ENCODE measurements around the gene DDAH2. TPM values are rescaled to one million over a fixed set of nuclear protein-coding genes. Genes with fewer than 3 reads are reported as not detected.

Gene DDAH2
- total and polyA plus RNA-seq, 2 experiments from 2014 or later, result 76.6 to 77.7 TPM

DNA sequence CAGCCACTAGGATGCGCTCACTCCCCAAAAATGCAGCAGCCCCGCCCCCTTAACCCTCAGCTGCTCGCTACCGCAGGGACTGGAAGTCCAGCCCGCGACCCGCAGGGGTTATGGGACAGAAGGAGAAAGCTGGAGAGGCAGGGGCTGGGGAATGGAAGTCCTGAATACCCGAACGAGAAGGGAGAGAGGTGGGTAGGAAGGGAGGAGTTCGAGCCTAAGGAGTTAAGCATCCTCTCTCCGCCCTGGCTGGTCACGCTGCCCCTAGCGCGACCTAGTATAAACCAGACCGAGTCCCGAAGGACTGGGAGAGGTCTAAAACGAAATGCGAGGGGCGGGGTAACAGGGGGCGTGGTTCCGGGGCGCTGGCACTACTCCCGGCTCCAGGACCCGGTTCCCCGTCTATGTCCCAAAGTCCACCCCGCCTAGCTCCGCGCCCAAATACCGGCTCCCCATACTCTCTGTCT lies 448 bp upstream of the DDAH2 start:
- TF ChIP-seq EZH2 (IDR thresholded peaks at IDR 0.05; ENCODE audit: insufficient read depth, poor library complexity, severe bottlenecking) (no peak), EZH2phosphoT487 (IDR thresholded peaks at IDR 0.05; ENCODE audit: insufficient read depth, low read depth) (no peak)
- Histone ChIP-seq H4K20me1 (ENCODE audit: insufficient read depth) (no peaks in the 10 kb centered on the region), H3K27me3 (replicated peaks; ENCODE audit: insufficient read depth) (no peaks in the 10 kb centered on the region), H3K4me3 (peak overlapping the region; percentile 75), H3K9ac (peak overlapping the region; percentile 81), H3K9me2 (ENCODE audit: insufficient read depth) (no peaks in the 10 kb centered on the region), H3K36me3 (ENCODE audit: low read depth) (peaks cover 44% of the 10 kb centered on the region), H3K4me2 (ENCODE audit: unreplicated experiment) (peak overlapping the region; percentile 87), H3K79me2 (ENCODE audit: insufficient read depth) (peaks cover 27% of the 10 kb centered on the region), H3F3A (ENCODE audit: insufficient read depth) (peaks cover 36% of the 10 kb centered on the region), H3K9me3 (ENCODE audit: low read depth) (no peaks in the 10 kb centered on the region), H3K4me1 (ENCODE audit: insufficient read depth) (peaks cover 19% of the 10 kb centered on the region), H2AFZ (peak overlapping the region; percentile 70), H3K27ac (peak overlapping the region; percentile 78)
- in situ Hi-C loops (cut with MboI), result no loop called here
- DNase-seq, result peak; percentile 96
- 0 to 1% methylated on average over 21 to 29 of the region's 29 CpGs for WGBS, 2 experiments (ENCODE audit: low coverage in 1 of 2, low lambda C conversion rate in 2 of 2, missing lambda C conversion rate in 2 of 2)

DNA sequence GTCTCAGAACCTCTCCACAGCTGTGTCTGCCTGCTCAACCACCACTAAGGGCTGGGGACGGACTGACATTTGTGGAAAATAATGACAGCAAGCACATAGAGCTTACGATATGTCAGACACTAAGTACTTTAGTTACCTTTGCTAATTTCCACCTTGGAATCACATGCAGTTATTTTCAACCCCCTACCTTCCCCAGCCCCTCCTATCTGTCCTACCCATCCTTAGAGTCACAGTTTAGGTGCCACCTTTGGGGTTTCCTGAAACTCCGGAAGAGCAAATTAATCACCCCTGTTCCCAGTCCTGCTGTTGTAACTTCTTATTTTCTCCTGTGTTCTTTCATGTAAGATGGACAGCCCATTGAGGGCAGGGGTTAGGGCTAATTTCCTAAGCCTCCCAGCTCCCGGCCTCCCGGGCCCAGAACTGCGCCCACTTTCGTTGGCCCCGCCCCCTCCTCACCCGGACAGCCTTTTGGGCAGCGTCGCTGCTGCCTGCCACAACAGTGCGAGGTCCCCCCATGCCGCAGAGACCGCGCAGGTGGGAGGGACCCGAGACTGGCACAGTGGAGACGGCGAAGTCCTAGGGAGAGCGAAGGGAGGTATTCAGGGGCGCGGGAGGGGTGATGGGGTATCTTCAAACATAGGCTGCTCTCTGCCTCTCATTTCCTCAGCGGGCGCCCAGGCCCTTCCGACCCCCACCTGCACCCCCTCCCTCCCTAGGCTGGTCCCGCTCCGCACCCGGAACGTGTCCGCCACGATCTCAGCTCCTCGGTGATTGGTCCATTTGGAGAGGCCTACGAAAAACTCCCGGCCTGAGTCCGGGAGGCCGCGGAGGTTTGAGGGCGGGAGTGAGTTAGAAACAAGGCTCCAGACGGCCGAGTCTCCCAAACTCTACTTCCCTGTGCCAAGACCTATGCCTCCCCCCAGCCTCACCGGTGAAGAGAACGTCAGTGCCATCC lies 1.1 kb downstream of the DDAH2 start:
- Histone ChIP-seq H3K4me3 (peak overlapping the region; percentile 75), H3K9me3 (ENCODE audit: low read depth) (no peaks in the 10 kb centered on the region), H3K9me2 (ENCODE audit: insufficient read depth) (no peaks in the 10 kb centered on the region), H3K27me3 (replicated peaks; ENCODE audit: insufficient read depth) (no peaks in the 10 kb centered on the region), H4K20me1 (ENCODE audit: insufficient read depth) (no peaks in the 10 kb centered on the region), H3K27ac (no peak overlapping the region), H3K4me1 (ENCODE audit: insufficient read depth) (peaks cover 6% of the 10 kb centered on the region; the same call in 1 of the 2 replicates), H3K9ac (peak overlapping the region; percentile 81), H3K36me3 (ENCODE audit: low read depth) (peaks cover 35% of the 10 kb centered on the region), H3K4me2 (ENCODE audit: unreplicated experiment) (peak overlapping the region; percentile 87), H3F3A (ENCODE audit: insufficient read depth) (peaks cover 28% of the 10 kb centered on the region), H3K79me2 (ENCODE audit: insufficient read depth) (peaks cover 12% of the 10 kb centered on the region), H2AFZ (peak overlapping the region; percentile 70)
- in situ Hi-C loops (cut with MboI), result no loop called here
- peak; percentile 57 for DNase-seq
- WGBS, 2 experiments (ENCODE audit: low coverage in 1 of 2, low lambda C conversion rate in 2 of 2, missing lambda C conversion rate in 2 of 2), result 47 to 52% methylated on average over 31 to 41 of the region's 41 CpGs
- no peak for TF ChIP-seq EZH2phosphoT487 (IDR thresholded peaks at IDR 0.05; ENCODE audit: insufficient read depth, low read depth)
- no peak for TF ChIP-seq EZH2 (IDR thresholded peaks at IDR 0.05; ENCODE audit: insufficient read depth, poor library complexity, severe bottlenecking)

GRCh38 chr6:31727034-31727716 lies 1.9 kb downstream of the DDAH2 start:
- Histone ChIP-seq H3F3A (ENCODE audit: insufficient read depth) (peaks cover 19% of the 10 kb centered on the region), H3K9ac (no peak overlapping the region), H3K36me3 (ENCODE audit: low read depth) (peaks cover 27% of the 10 kb centered on the region), H3K4me2 (ENCODE audit: unreplicated experiment) (no peak overlapping the region), H4K20me1 (ENCODE audit: insufficient read depth) (no peaks in the 10 kb centered on the region), H3K4me1 (ENCODE audit: insufficient read depth) (peaks cover 6% of the 10 kb centered on the region; the same call in 1 of the 2 replicates), H3K27ac (no peak overlapping the region), H3K9me3 (ENCODE audit: low read depth) (no peaks in the 10 kb centered on the region), H3K79me2 (ENCODE audit: insufficient read depth) (peaks cover 3% of the 10 kb centered on the region; the same call in 1 of the 2 replicates), H3K9me2 (ENCODE audit: insufficient read depth) (no peaks in the 10 kb centered on the region), H3K4me3 (no peak overlapping the region), H2AFZ (no peak overlapping the region), H3K27me3 (replicated peaks; ENCODE audit: insufficient read depth) (no peaks in the 10 kb centered on the region)
- no peak for DNase-seq
- TF ChIP-seq EZH2 (IDR thresholded peaks at IDR 0.05; ENCODE audit: insufficient read depth, poor library complexity, severe bottlenecking), result no peak
- TF ChIP-seq EZH2phosphoT487 (IDR thresholded peaks at IDR 0.05; ENCODE audit: insufficient read depth, low read depth), result no peak
- in situ Hi-C loops (cut with MboI), result no loop called here
- WGBS, 2 experiments (ENCODE audit: low coverage in 1 of 2, low lambda C conversion rate in 2 of 2, missing lambda C conversion rate in 2 of 2), result 75 to 80% methylated on average over 7 of the region's 7 CpGs
